B cell (primary cell): ENCODE results near the gene ATP5F1A. TPM values are rescaled to one million over a fixed set of nuclear protein-coding genes. Genes with fewer than 3 reads are reported as not detected.

ENCODE experiments used
- ATAC-seq: fragments of 200-7000 bp; cut with Tn5 transposase; one replicate; pipeline ENCODE4 v1.10.0; 2021; ENCODE audit warnings: low read depth, mild to moderate bottlenecking, moderate number of reproducible peaks, moderate library complexity
- CTCF ChIA-PET: fragments of 350-600 bp; sonication (Branson Sonifier 250); formaldehyde crosslinking; loops from one replicate; lab custom pipeline; 2021; ENCODE audit warnings: antibody characterized with exemption, inconsistent platforms; lab: Charles Lee
- POLR2A ChIA-PET: fragments of 350-600 bp; sonication (Branson Sonifier 250); formaldehyde crosslinking; loops from one replicate; lab custom pipeline; 2021; ENCODE audit warnings: antibody characterized with exemption; lab: Charles Lee
- DNase-seq: peaks from one replicate; pipeline ENCODE4 v3.0.0; 2013
- H2AFZ ChIP-seq: 2 replicates; pipeline ENCODE4 v1.6.1; 2012; ENCODE audit warnings: mild to moderate bottlenecking, low read depth, low read length; ENCODE audit not compliant: insufficient read depth, poor library complexity, severe bottlenecking
- H3K27ac ChIP-seq, 2 donors: 1 replicate in 1 of 2; 2 replicates in 1 of 2; pipeline ENCODE4 v1.5.1; 2012 to 2013; ENCODE audit warnings: low read length in 2 of 2, mild to moderate bottlenecking in 2 of 2, moderate library complexity in 1 of 2
- H3K27me3 ChIP-seq, 4 experiments: fragments of 200-600 bp in 1 of 4; sonication (generic) in 1 of 4; replicated peaks in 1 of 4; 1 replicate in 2 of 4; 2 replicates in 2 of 4; pipeline versions ENCODE4 v1.6.1 to v1.7.0; 2013 to 2016; ENCODE audit warnings: low read length in 3 of 4, mild to moderate bottlenecking in 2 of 4, mixed read lengths in 1 of 4, moderate library complexity in 1 of 4; ENCODE audit not compliant: insufficient read depth in 4 of 4, control insufficient read depth in 3 of 4; ENCODE audit errors: control extremely low read depth in 1 of 4
- H3K36me3 ChIP-seq, 2 experiments: replicated peaks in 1 of 2; 1 replicate in 1 of 2; 2 replicates in 1 of 2; pipeline versions ENCODE4 v1.6.1 to v1.7.1; 2013; ENCODE audit warnings: low read length in 1 of 2; ENCODE audit not compliant: insufficient read depth in 2 of 2, control insufficient read depth in 1 of 2; ENCODE audit errors: control extremely low read depth in 1 of 2, extremely low read depth in 1 of 2
- H3K4me1 ChIP-seq, 2 donors: fragments of 200-600 bp in 1 of 2; sonication (generic) in 1 of 2; 1 replicate in 1 of 2; 2 replicates in 1 of 2; pipeline versions ENCODE4 v1.5.1 to v1.6.1; 2013 to 2017; ENCODE audit warnings: low read length in 2 of 2; ENCODE audit not compliant: control insufficient read depth in 2 of 2, insufficient read depth in 2 of 2
- H3K4me2 ChIP-seq: replicated peaks from 2 replicates; pipeline ENCODE3; 2012; ENCODE audit warnings: mild to moderate bottlenecking, low read depth, low read length; ENCODE audit not compliant: poor library complexity, severe bottlenecking
- H3K4me3 ChIP-seq, 5 experiments: fragments of 200-600 bp in 1 of 5; sonication (generic) in 1 of 5; 1 replicate in 3 of 5; 2 replicates in 2 of 5; pipeline versions ENCODE4 v1.5.1 to v1.7.0; 2011 to 2016; ENCODE audit warnings: low read length in 4 of 5, mild to moderate bottlenecking in 4 of 5, low read depth in 2 of 5, control low read depth in 1 of 5, moderate library complexity in 1 of 5; ENCODE audit not compliant: insufficient read depth in 1 of 5; ENCODE audit errors: control extremely low read depth in 1 of 5, extremely low read depth in 1 of 5
- H3K79me2 ChIP-seq: fragments of 200-600 bp; sonication (generic); one replicate; pipeline ENCODE4 v1.6.0; 2016; ENCODE audit warnings: low read length; ENCODE audit not compliant: control insufficient read depth, insufficient read depth
- H3K9ac ChIP-seq: fragments of 200-600 bp; sonication (generic); 2 replicates; pipeline ENCODE4 v1.6.1; 2017; ENCODE audit warnings: mild to moderate bottlenecking, low read length, moderate library complexity
- H3K9me3 ChIP-seq, 3 donors: one replicate each; pipeline versions ENCODE4 v1.6.1 to v1.7.1; 2013; ENCODE audit warnings: low read length in 2 of 3; ENCODE audit not compliant: control insufficient read depth in 2 of 3, insufficient read depth in 1 of 3; ENCODE audit errors: control extremely low read depth in 1 of 3
- H4K20me1 ChIP-seq: 2 replicates; pipeline ENCODE4 v1.6.0; 2012; ENCODE audit warnings: mild to moderate bottlenecking, low read length; ENCODE audit not compliant: insufficient read depth, control insufficient read depth, poor library complexity, severe bottlenecking
- H3K27ac Mint-ChIP-seq: one replicate; pipeline ENCODE4 v1.8.0; 2021; ENCODE audit warnings: mixed read lengths
- H3K27me3 Mint-ChIP-seq: one replicate; pipeline ENCODE4 v1.8.0; 2021; ENCODE audit warnings: mixed read lengths
- H3K4me1 Mint-ChIP-seq: one replicate; pipeline ENCODE4 v1.8.0; 2021; ENCODE audit warnings: mixed read lengths
- H3K4me3 Mint-ChIP-seq: one replicate; pipeline ENCODE4 v1.8.0; 2021; ENCODE audit warnings: mixed read lengths
- H3K9me3 Mint-ChIP-seq: one replicate; pipeline ENCODE4 v1.8.0; 2022; ENCODE audit warnings: mixed read lengths; ENCODE audit not compliant: insufficient read depth
- EZH2 ChIP-seq: IDR thresholded peaks from 2 replicates; pipeline ENCODE4 v1.6.1; 2012; ENCODE audit warnings: borderline replicate concordance, low read depth, mild to moderate bottlenecking, moderate library complexity, low read length; ENCODE audit not compliant: insufficient read depth, poor library complexity, severe bottlenecking
- WGBS: methylation state at CpG from one replicate; pipeline ENCODE4 v1.1.5; 2013; ENCODE audit warnings: missing lambda C conversion rate; ENCODE audit not compliant: insufficient coverage; 5-methylcytosine and 5-hydroxymethylcytosine counted together
- intact Hi-C: fragments of 100-400 bp; cut with micrococcal nuclease; formaldehyde crosslinking; loops from one replicate; pipeline ENCODE4 v1.10.0; 2022
- polyA plus RNA-seq: library from polyadenylated mRNA; depleted of rRNA; stranded (reverse); fragments of >200 nt; gene quantifications from 2 replicates; pipeline ENCODE4 v1.2.3, GENCODE V29; 2012
- total RNA-seq, 2 donors: library from RNA; stranded (reverse); fragments of 120-200 nt in 1 of 2; gene quantifications; 1 replicate in 1 of 2; 2 replicates in 1 of 2; pipeline versions ENCODE4 v1.2.3 to v1.2.4, GENCODE V29; 2013 to 2022
- TF ChIP-seq, protein P1 (sequence below): fragments of 200-600 bp; IDR thresholded peaks from one replicate; pipeline ENCODE4 v1.8.0; 2022; ENCODE audit warnings: antibody characterized with exemption, mild to moderate bottlenecking

Gene ATP5F1A
- total and polyA plus RNA-seq, 2 donors (not counting 1 experiment from before 2014, with no cell fraction given): 225 to 235 TPM

DNA sequence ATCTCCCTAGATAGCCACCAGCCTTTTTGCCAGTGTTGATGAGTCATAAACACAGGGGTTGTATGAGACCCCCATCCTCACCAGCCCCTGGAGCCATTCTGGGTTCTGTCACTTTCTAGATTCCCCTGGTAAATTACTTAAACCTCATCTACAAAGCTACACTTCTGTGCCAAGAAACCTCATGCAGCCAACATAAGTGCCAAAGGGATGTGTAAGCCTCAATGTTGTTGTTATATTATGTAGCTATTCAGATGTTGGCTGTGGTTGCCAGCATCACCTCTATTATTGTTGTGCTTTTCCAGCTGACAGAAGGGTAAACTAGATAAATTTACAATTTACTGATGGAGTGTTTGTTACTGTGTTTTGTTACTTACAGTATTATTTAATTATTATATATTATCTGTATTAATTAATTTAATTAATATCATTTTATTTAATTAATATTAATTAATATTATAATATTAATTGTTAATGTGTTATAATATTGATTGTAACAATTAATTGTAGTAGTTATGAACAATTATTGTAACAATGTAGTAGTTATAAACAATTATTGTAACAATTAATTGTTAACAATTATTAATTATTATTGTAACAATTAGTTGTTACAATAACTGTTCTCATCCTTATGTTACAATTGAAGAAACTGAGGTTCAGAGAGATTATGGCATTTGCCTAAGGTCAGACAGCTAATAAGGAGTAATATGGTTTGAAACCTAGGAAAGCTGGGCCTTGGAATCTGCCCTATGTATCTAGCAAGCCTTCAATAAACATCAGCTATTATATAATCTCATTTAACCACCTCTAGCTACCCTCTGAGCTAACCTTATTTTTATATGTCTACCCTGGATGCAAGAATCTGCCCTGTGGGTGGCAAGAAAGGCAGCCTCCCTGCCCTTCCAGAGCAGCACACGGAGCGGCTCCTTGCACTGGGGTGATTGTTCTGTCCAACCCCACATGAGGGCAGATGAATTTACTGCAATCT is 62.1 kb downstream of the ATP5F1A start:
- DNase-seq: no peak
- 90% methylated on average over 2 of the region's 2 CpGs for WGBS
- Histone ChIP-seq H3K27ac (no peak overlapping the region), H3K4me3 (no peak overlapping the region), H3K9ac (no peak overlapping the region), H3K79me2 (no peaks in the 10 kb centered on the region), H3K4me2 (no peak overlapping the region), H3K36me3 (no peaks in the 10 kb centered on the region), H3K9me3 (no peaks in the 10 kb centered on the region), H3K27me3 (no peaks in the 10 kb centered on the region), H3K4me1 (no peaks in the 10 kb centered on the region), H2AFZ (no peak overlapping the region), H4K20me1 (no peaks in the 10 kb centered on the region)
- intact Hi-C loops: no loop called here
- POLR2A ChIA-PET: no interaction called here
- CTCF ChIA-PET: no interaction called here
- Mint-ChIP-seq H3K4me1 (no peaks in the 10 kb centered on the region), H3K4me3 (no peak overlapping the region), H3K27ac (no peak overlapping the region), H3K27me3 (peaks cover 6% of the 10 kb centered on the region), H3K9me3 (no peaks in the 10 kb centered on the region)
- TF ChIP-seq, protein P1, sequence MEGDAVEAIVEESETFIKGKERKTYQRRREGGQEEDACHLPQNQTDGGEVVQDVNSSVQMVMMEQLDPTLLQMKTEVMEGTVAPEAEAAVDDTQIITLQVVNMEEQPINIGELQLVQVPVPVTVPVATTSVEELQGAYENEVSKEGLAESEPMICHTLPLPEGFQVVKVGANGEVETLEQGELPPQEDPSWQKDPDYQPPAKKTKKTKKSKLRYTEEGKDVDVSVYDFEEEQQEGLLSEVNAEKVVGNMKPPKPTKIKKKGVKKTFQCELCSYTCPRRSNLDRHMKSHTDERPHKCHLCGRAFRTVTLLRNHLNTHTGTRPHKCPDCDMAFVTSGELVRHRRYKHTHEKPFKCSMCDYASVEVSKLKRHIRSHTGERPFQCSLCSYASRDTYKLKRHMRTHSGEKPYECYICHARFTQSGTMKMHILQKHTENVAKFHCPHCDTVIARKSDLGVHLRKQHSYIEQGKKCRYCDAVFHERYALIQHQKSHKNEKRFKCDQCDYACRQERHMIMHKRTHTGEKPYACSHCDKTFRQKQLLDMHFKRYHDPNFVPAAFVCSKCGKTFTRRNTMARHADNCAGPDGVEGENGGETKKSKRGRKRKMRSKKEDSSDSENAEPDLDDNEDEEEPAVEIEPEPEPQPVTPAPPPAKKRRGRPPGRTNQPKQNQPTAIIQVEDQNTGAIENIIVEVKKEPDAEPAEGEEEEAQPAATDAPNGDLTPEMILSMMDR: no peak
- no peak for TF ChIP-seq EZH2
- ATAC-seq: no peak

- no CpG with 5 or more reads among the region's 1 CpG for WGBS
- H2AFZ ChIP-seq: no peak overlapping the region
- no peaks in the 10 kb centered on the region for H3K36me3 ChIP-seq
- ATAC-seq: no peak
- no peak for TF ChIP-seq EZH2
- TF ChIP-seq, protein P1: no peak
- H3K27me3 ChIP-seq: no peaks in the 10 kb centered on the region
- H3K79me2 ChIP-seq: no peaks in the 10 kb centered on the region
- intact Hi-C loops: no loop called here
- no peak overlapping the region for H3K27ac ChIP-seq
- H3K4me1 ChIP-seq: no peaks in the 10 kb centered on the region
- Mint-ChIP-seq H3K4me3 (no peak overlapping the region), H3K4me1 (no peaks in the 10 kb centered on the region), H3K27me3 (no peaks in the 10 kb centered on the region), H3K27ac (no peak overlapping the region), H3K9me3 (no peaks in the 10 kb centered on the region)
- H3K9ac ChIP-seq: no peak overlapping the region
- H3K4me2 ChIP-seq: no peak overlapping the region
- no peaks in the 10 kb centered on the region for H4K20me1 ChIP-seq
- DNase-seq: no peak
- no peaks in the 10 kb centered on the region for H3K9me3 ChIP-seq
- CTCF ChIA-PET: no interaction called here
- POLR2A ChIA-PET: no interaction called here
- H3K4me3 ChIP-seq: no peak overlapping the region
Observed at GRCh38 chr18:46034230-46034629, 63.9 kb downstream of the ATP5F1A start.
